PFSK-1 (cell line): ENCODE results near the gene ST3GAL6.

Experiments
- FOXP2 ChIP-seq: optimal IDR thresholded peaks from 2 replicates; pipeline ENCODE3; 2011; ENCODE audit warnings: borderline replicate concordance, control low read depth, inconsistent platforms; ENCODE audit not compliant: insufficient read depth; ENCODE audit errors: extremely low read length, extremely low read depth
- POLR2AphosphoS5 ChIP-seq: IDR thresholded peaks from 2 replicates; pipeline ENCODE4 v1.6.1; 2012; ENCODE audit warnings: low read depth, mild to moderate bottlenecking, control low read depth, low read length, moderate library complexity
- SIN3A ChIP-seq: IDR thresholded peaks from 2 replicates; pipeline ENCODE4 v1.6.1; 2012; ENCODE audit warnings: mild to moderate bottlenecking, low read length, moderate library complexity, borderline replicate concordance; ENCODE audit not compliant: insufficient read depth
- TAF1 ChIP-seq: IDR thresholded peaks from 2 replicates; pipeline ENCODE4 v1.6.1; 2012; ENCODE audit warnings: low read length, control low read depth, borderline replicate concordance; ENCODE audit not compliant: insufficient read depth
- TF ChIP-seq, protein P1 (sequence below), 2 experiments: IDR thresholded peaks; 2 replicates each; pipeline versions ENCODE4 v1.6.1 to v1.8.0; 2011 to 2012; ENCODE audit warnings: low read depth in 2 of 2, low read length in 2 of 2, control low read depth in 1 of 2, inconsistent platforms in 1 of 2, mild to moderate bottlenecking in 1 of 2, moderate library complexity in 1 of 2; ENCODE audit not compliant: insufficient read depth in 1 of 2

Gene ST3GAL6

GRCh38 chr3:98732286-98733052, 30.7 kb upstream of the ST3GAL6 start:
- TF ChIP-seq POLR2AphosphoS5 (no peak), TAF1 (no peak), FOXP2 (no peak), SIN3A (no peak)
- TF ChIP-seq, protein P1, sequence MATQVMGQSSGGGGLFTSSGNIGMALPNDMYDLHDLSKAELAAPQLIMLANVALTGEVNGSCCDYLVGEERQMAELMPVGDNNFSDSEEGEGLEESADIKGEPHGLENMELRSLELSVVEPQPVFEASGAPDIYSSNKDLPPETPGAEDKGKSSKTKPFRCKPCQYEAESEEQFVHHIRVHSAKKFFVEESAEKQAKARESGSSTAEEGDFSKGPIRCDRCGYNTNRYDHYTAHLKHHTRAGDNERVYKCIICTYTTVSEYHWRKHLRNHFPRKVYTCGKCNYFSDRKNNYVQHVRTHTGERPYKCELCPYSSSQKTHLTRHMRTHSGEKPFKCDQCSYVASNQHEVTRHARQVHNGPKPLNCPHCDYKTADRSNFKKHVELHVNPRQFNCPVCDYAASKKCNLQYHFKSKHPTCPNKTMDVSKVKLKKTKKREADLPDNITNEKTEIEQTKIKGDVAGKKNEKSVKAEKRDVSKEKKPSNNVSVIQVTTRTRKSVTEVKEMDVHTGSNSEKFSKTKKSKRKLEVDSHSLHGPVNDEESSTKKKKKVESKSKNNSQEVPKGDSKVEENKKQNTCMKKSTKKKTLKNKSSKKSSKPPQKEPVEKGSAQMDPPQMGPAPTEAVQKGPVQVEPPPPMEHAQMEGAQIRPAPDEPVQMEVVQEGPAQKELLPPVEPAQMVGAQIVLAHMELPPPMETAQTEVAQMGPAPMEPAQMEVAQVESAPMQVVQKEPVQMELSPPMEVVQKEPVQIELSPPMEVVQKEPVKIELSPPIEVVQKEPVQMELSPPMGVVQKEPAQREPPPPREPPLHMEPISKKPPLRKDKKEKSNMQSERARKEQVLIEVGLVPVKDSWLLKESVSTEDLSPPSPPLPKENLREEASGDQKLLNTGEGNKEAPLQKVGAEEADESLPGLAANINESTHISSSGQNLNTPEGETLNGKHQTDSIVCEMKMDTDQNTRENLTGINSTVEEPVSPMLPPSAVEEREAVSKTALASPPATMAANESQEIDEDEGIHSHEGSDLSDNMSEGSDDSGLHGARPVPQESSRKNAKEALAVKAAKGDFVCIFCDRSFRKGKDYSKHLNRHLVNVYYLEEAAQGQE (IDR thresholded peaks at IDR 0.05; ENCODE audit: insufficient read depth in 1 of 2, low read depth in 2 of 2, low read length in 2 of 2): no peak

DNA sequence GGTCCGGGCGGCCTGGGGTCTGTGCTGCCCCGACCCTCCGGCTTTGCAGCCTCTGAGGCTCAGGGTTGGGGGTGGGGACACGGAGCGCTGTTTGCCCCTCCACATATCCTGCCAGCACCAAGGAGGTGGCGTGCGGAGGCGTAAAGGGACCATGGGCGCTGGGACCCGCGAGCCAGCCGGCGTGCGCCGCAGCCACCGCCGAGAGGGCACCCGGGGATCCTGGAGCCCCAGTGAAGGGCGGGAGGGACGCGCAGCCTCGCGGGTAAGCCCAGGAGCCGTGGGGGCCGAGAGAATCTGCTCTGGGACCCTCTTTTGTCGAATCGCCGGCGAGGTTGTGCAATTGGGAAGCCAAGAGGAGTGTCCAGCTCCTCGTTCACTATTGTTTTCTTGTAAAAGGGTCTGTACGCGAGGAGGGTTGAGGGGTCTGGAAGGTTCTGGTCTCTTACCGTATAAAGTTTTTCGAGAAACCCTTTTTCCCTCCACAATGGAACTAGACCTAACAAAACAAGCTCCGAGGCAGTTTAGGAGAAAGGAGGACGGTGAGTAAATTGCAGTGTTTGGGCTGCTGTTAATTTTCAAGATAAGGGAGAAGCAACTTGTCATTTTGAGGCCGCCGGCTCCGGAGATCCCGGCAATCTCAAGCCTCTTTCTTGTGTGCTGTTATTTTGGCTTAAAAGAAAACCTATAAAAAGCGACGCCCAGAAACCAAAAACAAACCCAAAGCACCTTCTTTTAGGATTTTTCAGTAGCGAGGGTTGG, 29.9 kb upstream of the ST3GAL6 start:
- no peak for TF ChIP-seq TAF1
- no peak for TF ChIP-seq SIN3A
- no peak for TF ChIP-seq POLR2AphosphoS5
- TF ChIP-seq, protein P1 (IDR thresholded peaks at IDR 0.05; ENCODE audit: insufficient read depth in 1 of 2, low read depth in 2 of 2, low read length in 2 of 2): no peak
- TF ChIP-seq FOXP2: no peak

DNA sequence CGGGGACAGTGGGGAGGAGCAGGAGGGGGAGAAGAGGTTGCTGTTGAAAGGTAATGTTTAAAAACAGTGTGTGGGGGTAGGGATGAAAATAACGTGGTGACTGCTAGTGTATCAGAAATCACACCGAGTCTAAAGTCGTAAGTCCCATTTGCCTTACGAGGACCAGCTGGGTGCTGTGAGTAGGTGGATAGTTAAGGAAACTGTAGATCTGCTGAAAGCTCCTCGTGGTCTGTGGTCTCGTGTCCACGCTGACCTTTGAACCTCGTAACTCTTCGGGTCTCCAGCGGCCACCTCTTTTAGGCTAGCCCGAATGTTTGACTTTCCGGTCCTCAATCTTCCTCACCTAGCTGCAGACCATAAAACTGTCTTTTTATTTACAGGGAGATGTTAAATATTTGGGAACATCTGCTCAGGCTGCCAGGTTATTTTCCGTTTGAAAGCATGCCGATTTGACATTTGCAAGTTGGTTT, 29.3 kb upstream of the ST3GAL6 start:
- no peak for TF ChIP-seq SIN3A
- TF ChIP-seq TAF1: no peak
- TF ChIP-seq, protein P1 (IDR thresholded peaks at IDR 0.05; ENCODE audit: insufficient read depth in 1 of 2, low read depth in 2 of 2, low read length in 2 of 2): no peak
- TF ChIP-seq POLR2AphosphoS5: no peak
- TF ChIP-seq FOXP2: no peak

DNA sequence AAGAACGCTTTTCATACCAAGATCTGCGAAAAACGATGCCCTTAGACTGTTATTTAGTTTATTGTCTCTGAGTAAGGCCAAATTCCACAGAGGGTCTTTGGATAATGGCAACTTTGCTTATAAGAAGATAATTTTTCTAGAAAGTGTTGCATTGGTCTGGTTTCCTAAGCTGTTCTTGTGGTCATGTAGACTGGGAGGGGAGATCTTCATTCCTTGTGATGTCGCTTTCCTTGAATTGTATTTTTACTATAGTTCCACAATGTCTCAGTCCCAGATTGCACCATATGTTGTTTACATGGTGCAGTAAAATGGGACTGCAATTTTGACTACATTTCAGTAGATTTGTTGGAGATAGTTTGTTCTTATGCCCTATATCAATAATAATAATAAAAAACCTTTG, 28.8 kb upstream of the ST3GAL6 start:
- TF ChIP-seq SIN3A: no peak
- no peak for TF ChIP-seq TAF1
- TF ChIP-seq FOXP2: no peak
- no peak for TF ChIP-seq POLR2AphosphoS5
- TF ChIP-seq, protein P1 (IDR thresholded peaks at IDR 0.05; ENCODE audit: insufficient read depth in 1 of 2, low read depth in 2 of 2, low read length in 2 of 2): no peak
